ENCODE data around the gene NPAS2. TPM values are rescaled to one million over a fixed set of nuclear protein-coding genes. Genes with fewer than 3 reads are reported as not detected.

The NPAS2 gene
- total RNA-seq, 6 donors from 2014 or later, result 13.8 to 52.5 (median 23.0) TPM

DNA sequence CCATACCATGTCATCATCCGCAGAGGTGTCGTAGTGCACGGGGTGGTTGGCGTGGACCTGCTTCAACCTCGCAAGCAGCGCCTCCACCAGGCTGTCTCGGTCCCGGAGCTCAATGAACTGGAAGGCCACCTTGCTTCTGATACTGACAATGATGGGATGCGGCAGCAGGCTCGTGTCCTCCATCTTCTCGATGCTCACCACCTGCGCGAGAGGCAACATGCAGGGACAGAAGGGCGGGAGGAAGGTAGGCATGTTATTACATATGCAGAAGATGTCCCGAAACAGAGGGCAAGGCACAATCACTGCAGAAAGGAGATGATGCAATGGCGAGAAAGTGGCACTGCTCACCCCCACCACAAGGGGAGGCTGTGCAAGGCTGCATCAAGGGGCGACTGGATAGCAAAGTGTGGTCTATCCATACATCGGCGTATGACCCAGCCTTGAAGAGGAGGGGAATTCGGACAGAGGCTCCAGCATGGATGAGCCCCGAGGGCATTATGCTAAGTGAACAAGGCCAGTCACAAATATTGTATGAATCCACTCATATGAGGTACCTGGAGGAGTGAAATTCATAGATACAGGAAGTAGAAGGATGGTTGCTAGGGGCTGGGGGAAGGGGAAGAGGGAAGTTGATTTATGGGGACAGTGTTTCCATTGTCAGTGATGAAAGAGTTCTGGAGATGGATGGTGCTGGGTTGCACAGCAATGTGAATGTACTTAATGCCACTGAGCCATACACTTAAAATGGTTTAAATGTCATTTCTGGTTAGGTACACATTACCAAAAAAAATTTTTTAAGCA, 218.7 kb downstream of the NPAS2 start:
- Histone ChIP-seq H3K27ac (peak overlapping the region in 1 of 4 donors; percentile 1), H3K27me3 (no peaks in the 10 kb centered on the region), H3K9me3 (no peaks in the 10 kb centered on the region), H3K4me1 (peaks cover 0 to 4% (median 0%) of the 10 kb centered on the region in 4 donors), H3K4me3 (no peak overlapping the region), H3K36me3 (peaks cover 4 to 68% (median 46%) of the 10 kb centered on the region in 4 donors)
- no peak for TF ChIP-seq EP300 (IDR thresholded peaks at IDR 0.05)
- TF ChIP-seq, protein P1, sequence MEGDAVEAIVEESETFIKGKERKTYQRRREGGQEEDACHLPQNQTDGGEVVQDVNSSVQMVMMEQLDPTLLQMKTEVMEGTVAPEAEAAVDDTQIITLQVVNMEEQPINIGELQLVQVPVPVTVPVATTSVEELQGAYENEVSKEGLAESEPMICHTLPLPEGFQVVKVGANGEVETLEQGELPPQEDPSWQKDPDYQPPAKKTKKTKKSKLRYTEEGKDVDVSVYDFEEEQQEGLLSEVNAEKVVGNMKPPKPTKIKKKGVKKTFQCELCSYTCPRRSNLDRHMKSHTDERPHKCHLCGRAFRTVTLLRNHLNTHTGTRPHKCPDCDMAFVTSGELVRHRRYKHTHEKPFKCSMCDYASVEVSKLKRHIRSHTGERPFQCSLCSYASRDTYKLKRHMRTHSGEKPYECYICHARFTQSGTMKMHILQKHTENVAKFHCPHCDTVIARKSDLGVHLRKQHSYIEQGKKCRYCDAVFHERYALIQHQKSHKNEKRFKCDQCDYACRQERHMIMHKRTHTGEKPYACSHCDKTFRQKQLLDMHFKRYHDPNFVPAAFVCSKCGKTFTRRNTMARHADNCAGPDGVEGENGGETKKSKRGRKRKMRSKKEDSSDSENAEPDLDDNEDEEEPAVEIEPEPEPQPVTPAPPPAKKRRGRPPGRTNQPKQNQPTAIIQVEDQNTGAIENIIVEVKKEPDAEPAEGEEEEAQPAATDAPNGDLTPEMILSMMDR (IDR thresholded peaks at IDR 0.05), result peak in 4 of 6 experiments; percentile 55 to 64 (median 56)
- 87 to 94% methylated on average over 21 of the region's 21 CpGs for whole genome bisulfite sequencing, 2 donors
- DNase-seq (no peak), ATAC-seq (ENCODE audit: low FRiP score in 2 of 2) (no peak)

DNA sequence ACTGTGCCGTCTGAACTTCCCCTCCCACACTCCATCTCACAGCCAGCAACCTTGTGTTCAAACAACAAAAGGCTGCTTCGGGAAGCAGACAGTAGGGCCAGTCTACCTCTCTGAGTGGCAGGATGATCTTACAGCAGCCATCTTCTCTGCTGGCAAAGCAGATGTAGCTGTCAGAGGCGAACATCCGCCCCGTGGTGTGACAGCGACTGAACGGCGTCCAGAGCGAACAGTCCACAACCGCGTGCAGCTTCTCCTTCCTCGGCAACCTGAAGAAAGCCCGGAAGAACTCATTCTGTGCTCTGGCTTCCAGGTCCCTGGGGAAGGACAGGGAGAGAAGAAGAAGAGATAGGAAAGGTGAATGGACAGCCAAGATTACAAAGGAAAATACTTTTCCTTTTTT, 220.1 kb downstream of the NPAS2 start:
- peak overlapping the region in 1 of 4 donors; percentile 1 for H3K27ac ChIP-seq
- H3K27me3 ChIP-seq, result no peaks in the 10 kb centered on the region
- no peak for ATAC-seq (ENCODE audit: low FRiP score in 2 of 2)
- TF ChIP-seq POLR2AphosphoS5 (IDR thresholded peaks at IDR 0.05) (no peak), POLR2A (IDR thresholded peaks at IDR 0.05) (no peak), EP300 (IDR thresholded peaks at IDR 0.05) (no peak)
- TF ChIP-seq, protein P1 (IDR thresholded peaks at IDR 0.05), result no peak
- peaks cover 0 to 4% (median 0%) of the 10 kb centered on the region in 4 donors for H3K4me1 ChIP-seq
- H3K9me3 ChIP-seq, result no peaks in the 10 kb centered on the region
- peaks cover 4 to 55% (median 35%) of the 10 kb centered on the region in 4 donors for H3K36me3 ChIP-seq
- H3K4me3 ChIP-seq, result no peak overlapping the region
- 88 to 91% methylated on average over 13 of the region's 13 CpGs for WGBS, 2 donors
- DNase-seq, result no peak

DNA sequence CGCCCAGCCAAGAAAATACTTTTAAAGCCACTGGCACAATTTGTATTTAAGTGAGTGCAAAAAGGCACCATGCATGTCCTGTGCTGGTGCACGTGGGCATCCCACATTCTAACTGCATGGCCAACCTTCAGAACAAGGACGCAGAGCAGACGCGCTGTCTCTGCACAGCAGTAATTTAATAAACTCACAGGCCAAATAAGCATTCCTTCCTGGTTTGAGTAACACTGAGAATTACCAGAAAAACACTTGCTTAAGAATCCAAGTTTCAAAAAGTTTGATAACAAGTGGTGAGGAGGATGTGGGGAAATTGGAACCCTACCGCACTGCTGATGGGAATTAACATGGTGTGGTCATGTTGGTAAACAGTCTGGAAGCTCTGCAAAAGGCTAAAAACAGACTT, 220.8 kb downstream of the NPAS2 start:
- no peak for ATAC-seq (ENCODE audit: low FRiP score in 2 of 2)
- H3K4me3 ChIP-seq, result no peak overlapping the region
- DNase-seq, result no peak
- no peaks in the 10 kb centered on the region for H3K27me3 ChIP-seq
- no peak for TF ChIP-seq EP300 (IDR thresholded peaks at IDR 0.05)
- no peak for TF ChIP-seq POLR2A (IDR thresholded peaks at IDR 0.05)
- TF ChIP-seq, protein P1 (IDR thresholded peaks at IDR 0.05), result no peak
- TF ChIP-seq POLR2AphosphoS5 (IDR thresholded peaks at IDR 0.05), result no peak
- peaks cover 4 to 48% (median 28%) of the 10 kb centered on the region in 4 donors for H3K36me3 ChIP-seq
- no peaks in the 10 kb centered on the region for H3K9me3 ChIP-seq
- peak overlapping the region in 2 of 4 donors; percentile 35 for H3K27ac ChIP-seq
- WGBS, 2 donors, result 78 to 80% methylated on average over 5 to 6 of the region's 6 CpGs
- peaks cover 0 to 4% (median 0%) of the 10 kb centered on the region in 4 donors for H3K4me1 ChIP-seq

DNA sequence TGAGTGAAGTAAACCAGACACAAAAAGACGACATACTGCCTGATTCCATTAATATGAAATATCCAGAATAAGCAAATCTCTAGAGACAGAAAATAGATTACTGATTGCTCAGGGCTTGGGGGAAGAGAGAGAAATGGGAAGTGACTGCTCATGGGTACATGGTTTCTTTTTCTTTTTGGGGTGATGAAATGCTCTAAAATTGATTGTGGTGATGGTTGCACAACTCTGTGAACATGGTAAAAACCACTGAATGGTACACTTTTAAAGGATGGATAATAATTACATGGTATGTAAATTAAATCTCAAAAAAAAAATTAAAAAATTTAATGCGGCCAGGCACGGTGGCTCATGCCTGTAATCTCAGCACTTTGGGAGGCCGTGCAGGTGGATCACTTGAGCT, 221.5 kb downstream of the NPAS2 start:
- ATAC-seq (ENCODE audit: low FRiP score in 2 of 2), result peak in 1 of 2 donors; percentile 43
- Histone ChIP-seq H3K4me1 (peaks cover 0 to 4% (median 0%) of the 10 kb centered on the region in 4 donors), H3K27ac (peak overlapping the region in 2 of 4 donors; percentile 35), H3K9me3 (no peaks in the 10 kb centered on the region), H3K36me3 (peaks cover 4 to 42% (median 24%) of the 10 kb centered on the region in 4 donors), H3K27me3 (no peaks in the 10 kb centered on the region), H3K4me3 (no peak overlapping the region)
- DNase-seq, result no peak
- TF ChIP-seq POLR2A (IDR thresholded peaks at IDR 0.05) (no peak), EP300 (IDR thresholded peaks at IDR 0.05) (no peak), POLR2AphosphoS5 (IDR thresholded peaks at IDR 0.05) (no peak)
- TF ChIP-seq, protein P1 (IDR thresholded peaks at IDR 0.05), result no peak
- WGBS, 2 donors, result 79 to 80% methylated on average over 4 of the region's 4 CpGs

Measured in upper lobe of left lung (tissue), 6 donors.